H1 (cell line): Measurements from ENCODE around the gene PTPRG. TPM values are rescaled to one million over a fixed set of nuclear protein-coding genes. Genes with fewer than 3 reads are reported as not detected.

Experiments used
- EZH2 ChIP-seq: fragments of 200-600 bp; sonication (generic); IDR thresholded peaks from 2 replicates; pipeline ENCODE4 v1.7.1; 2012; ENCODE audit warnings: low read depth, mild to moderate bottlenecking, moderate library complexity, low read length, inconsistent platforms; ENCODE audit not compliant: severe bottlenecking
- GABPA ChIP-seq: IDR thresholded peaks from 2 replicates; pipeline ENCODE4 v1.6.1; 2011; ENCODE audit warnings: mild to moderate bottlenecking, low read length, moderate library complexity, borderline replicate concordance; ENCODE audit not compliant: insufficient read depth
- KDM5A ChIP-seq: fragments of 200-600 bp; IDR thresholded peaks from 2 replicates; pipeline ENCODE4 v1.7.1; 2012; ENCODE audit warnings: mild to moderate bottlenecking, low read length, inconsistent platforms, mixed read lengths
- polyA plus RNA-seq, 7 experiments: library from polyadenylated mRNA; depleted of rRNA in 3 of 7; stranded (reverse) in 5 of 7; unstranded in 2 of 7; fragments of >200 nt in 5 of 7; fragments of 200-250 nt in 2 of 7; gene quantifications; 1 replicate in 5 of 7; 2 replicates in 1 of 7; 4 replicates in 1 of 7; pipeline versions ENCODE4 v1.2.1 to v1.2.3, GENCODE V29; 2011 to 2013; ENCODE audit warnings: missing spikeins in 2 of 7, mixed read lengths in 2 of 7
- total RNA-seq: library from RNA; stranded (reverse); fragmentation: NEBNext Ultra II Directional; extraction: Animal tissue kit (Norgen Biotek cat#: 25700); gene quantifications from 2 replicates; pipeline ENCODE4 v1.2.1, GENCODE V29; 2021

PTPRG gene
- total and polyA plus RNA-seq, 2 of the 8 experiments (the other 6 are each of a cell fraction or from before 2014, with no cell fraction given): 23.3 to 96.2 TPM

- no peak for TF ChIP-seq EZH2
- no peak for TF ChIP-seq GABPA
- no peak for TF ChIP-seq KDM5A
- TF ChIP-seq, all 59 proteins: peak for 0
Measured at GRCh38 chr3:61812517-61812916, 251.1 kb downstream of the PTPRG start (continued).
